Activated naive CD4-positive, alpha-beta T cell treated with anti-CD3 and anti-CD28 coated beads for 36 hours (primary cell): ENCODE results near the gene SCFD2. TPM values are rescaled to one million over a fixed set of nuclear protein-coding genes. Genes with fewer than 3 reads are reported as not detected.
"Not testable (repeated sequence)": the region's sequence is repeated elsewhere in the genome, so short reads cannot be mapped to it uniquely, and the experiment has no call there.

Experiments used
- CTCF ChIA-PET: fragments of 350-600 bp; sonication (Branson Sonifier 250); formaldehyde crosslinking; loops from one replicate; lab custom pipeline; 2021; ENCODE audit warnings: antibody characterized with exemption; lab: Charles Lee
- DNase-seq: peaks from one replicate; pipeline ENCODE4 v3.0.0-alpha.2; 2020
- H3K27ac Mint-ChIP-seq: one replicate; pipeline ENCODE4 v1.8.0; 2021; ENCODE audit warnings: mild to moderate bottlenecking, mixed read lengths
- H3K27me3 Mint-ChIP-seq: one replicate; pipeline ENCODE4 v1.8.0; 2021; ENCODE audit warnings: low read depth, mixed read lengths
- H3K36me3 Mint-ChIP-seq: one replicate; pipeline ENCODE4 v1.8.0; 2021; ENCODE audit warnings: low read depth, mixed read lengths
- H3K4me1 Mint-ChIP-seq: one replicate; pipeline ENCODE4 v1.8.0; 2021; ENCODE audit warnings: low read depth, mixed read lengths
- H3K4me3 Mint-ChIP-seq: one replicate; pipeline ENCODE4 v1.8.0; 2021; ENCODE audit warnings: mild to moderate bottlenecking, moderate library complexity, mixed read lengths
- H3K9me3 Mint-ChIP-seq: one replicate; pipeline ENCODE4 v1.8.0; 2021; ENCODE audit warnings: mixed read lengths
- intact Hi-C: fragments of 100-400 bp; cut with micrococcal nuclease; formaldehyde crosslinking; loops from one replicate; pipeline ENCODE4 v1.15.1; 2023
- total RNA-seq, 2 experiments: library from RNA; stranded (reverse); gene quantifications; one replicate each; pipeline ENCODE4 v1.2.3, GENCODE V29; 2021

Gene SCFD2
- total RNA-seq, 2 experiments from 2014 or later, result 14.3 to 15.1 TPM

- H3K4me1 Mint-ChIP-seq, result no peaks in the 10 kb centered on the region
Observed at GRCh38 chr4:53150631-53151488, 215.0 kb downstream of the SCFD2 start.

GRCh38 chr4:53147711-53148110 lies 218.2 kb downstream of the SCFD2 start:
- peaks cover 25% of the 10 kb centered on the region for H3K36me3 Mint-ChIP-seq
- no peaks in the 10 kb centered on the region for H3K9me3 Mint-ChIP-seq
- DNase-seq, result no peak
- H3K27ac Mint-ChIP-seq, result no peak overlapping the region
- peaks cover 4% of the 10 kb centered on the region for H3K4me1 Mint-ChIP-seq
- no peaks in the 10 kb centered on the region for H3K27me3 Mint-ChIP-seq
- CTCF ChIA-PET, result no interaction called here
- intact Hi-C loops, result no loop called here
- H3K4me3 Mint-ChIP-seq, result no peak overlapping the region

More at GRCh38 chr4:53150631-53151488, 215.0 kb downstream of the SCFD2 start:
- intact Hi-C loops, result no loop called here
- Mint-ChIP-seq H3K4me3 (no peak overlapping the region), H3K27ac (no peak overlapping the region), H3K36me3 (peaks cover 31% of the 10 kb centered on the region), H3K27me3 (no peaks in the 10 kb centered on the region), H3K9me3 (peaks cover 6% of the 10 kb centered on the region)
- DNase-seq, result no peak
- CTCF ChIA-PET, result no interaction called here

- CTCF ChIA-PET, result no interaction called here
- H3K36me3 Mint-ChIP-seq, result peaks cover 29% of the 10 kb centered on the region
- intact Hi-C loops, result no loop called here
Observed at GRCh38 chr4:53147197-53147596, 218.7 kb downstream of the SCFD2 start.

GRCh38 chr4:53141308-53141707 lies 224.6 kb downstream of the SCFD2 start:
- intact Hi-C loops, result no loop called here
- no peak overlapping the region for H3K27ac Mint-ChIP-seq
- DNase-seq, result no peak
- no peak overlapping the region for H3K4me3 Mint-ChIP-seq
- H3K27me3 Mint-ChIP-seq, result no peaks in the 10 kb centered on the region
- CTCF ChIA-PET, result no interaction called here
- H3K9me3 Mint-ChIP-seq, result no peaks in the 10 kb centered on the region
- peaks cover 27% of the 10 kb centered on the region for H3K4me1 Mint-ChIP-seq
- peaks cover 45% of the 10 kb centered on the region for H3K36me3 Mint-ChIP-seq

More at GRCh38 chr4:53147197-53147596, 218.7 kb downstream of the SCFD2 start:
- no peak overlapping the region for H3K27ac Mint-ChIP-seq
- H3K4me1 Mint-ChIP-seq, result peaks cover 4% of the 10 kb centered on the region
- H3K4me3 Mint-ChIP-seq, result no peak overlapping the region
- H3K27me3 Mint-ChIP-seq, result no peaks in the 10 kb centered on the region
- no peak for DNase-seq
- H3K9me3 Mint-ChIP-seq, result no peaks in the 10 kb centered on the region

- Mint-ChIP-seq H3K4me1 (peaks cover 29% of the 10 kb centered on the region), H3K36me3 (peaks cover 37% of the 10 kb centered on the region)
- CTCF ChIA-PET, H3K4me3 Mint-ChIP-seq, DNase-seq, H3K27ac Mint-ChIP-seq, H3K9me3 Mint-ChIP-seq, H3K27me3 Mint-ChIP-seq: not testable (repeated sequence)
- intact Hi-C loops, result loop anchor here (10.0 kb wide), 1 partner anchor 494 kb away; no protein-coding TSS in a partner anchor
Observed at GRCh38 chr4:53139256-53139655, 226.6 kb downstream of the SCFD2 start.

- DNase-seq, result no peak
- Mint-ChIP-seq H3K9me3 (peaks cover 9% of the 10 kb centered on the region), H3K36me3 (peaks cover 40% of the 10 kb centered on the region), H3K27me3 (no peaks in the 10 kb centered on the region), H3K4me1 (peaks cover 36% of the 10 kb centered on the region), H3K4me3 (no peak overlapping the region), H3K27ac (no peak overlapping the region)
- CTCF ChIA-PET, result no interaction called here
- intact Hi-C loops, result loop anchor here (1.0 to 10.0 kb wide), 2 partner anchors 24 to 493 kb away; no protein-coding TSS in a partner anchor
Observed at GRCh38 chr4:53137468-53137867, 228.4 kb downstream of the SCFD2 start.

GRCh38 chr4:53136954-53137353 lies 228.9 kb downstream of the SCFD2 start:
- H3K4me3 Mint-ChIP-seq, result no peak overlapping the region
- H3K27ac Mint-ChIP-seq, result no peak overlapping the region
- intact Hi-C loops, result loop anchor here (1.0 to 10.0 kb wide), 2 partner anchors 24 to 492 kb away; no protein-coding TSS in a partner anchor
- CTCF ChIA-PET, result no interaction called here
- H3K4me1 Mint-ChIP-seq, result peaks cover 40% of the 10 kb centered on the region
- DNase-seq, result peak; percentile 8
- no peaks in the 10 kb centered on the region for H3K27me3 Mint-ChIP-seq
- peaks cover 36% of the 10 kb centered on the region for H3K36me3 Mint-ChIP-seq
- peaks cover 9% of the 10 kb centered on the region for H3K9me3 Mint-ChIP-seq

- H3K27ac Mint-ChIP-seq, result peak overlapping the region; percentile 83
- intact Hi-C loops, result loop anchor here (1.0 to 10.0 kb wide), 6 partner anchors 19 to 932 kb away; partner anchors contain the start of genes CHIC2 and SCFD2
- H3K9me3 Mint-ChIP-seq, result peaks cover 9% of the 10 kb centered on the region
- DNase-seq, result peak; percentile 61
- H3K4me3 Mint-ChIP-seq, result no peak overlapping the region
- peaks cover 36% of the 10 kb centered on the region for H3K4me1 Mint-ChIP-seq
- CTCF ChIA-PET, result interaction anchor here (0.6 to 1.5 kb wide), 4 partner anchors 42 to 118 kb away, joined by 3 to 5 read pairs (median 4); no protein-coding TSS in a partner anchor
- H3K27me3 Mint-ChIP-seq, result no peaks in the 10 kb centered on the region
- H3K36me3 Mint-ChIP-seq, result peaks cover 26% of the 10 kb centered on the region
Observed at GRCh38 chr4:53132132-53132891, 233.5 kb downstream of the SCFD2 start.

- Mint-ChIP-seq H3K27me3 (no peaks in the 10 kb centered on the region), H3K4me1 (peaks cover 32% of the 10 kb centered on the region), H3K4me3 (no peak overlapping the region), H3K36me3 (peaks cover 30% of the 10 kb centered on the region), H3K9me3 (peaks cover 9% of the 10 kb centered on the region), H3K27ac (no peak overlapping the region)
- intact Hi-C loops, result loop anchor here (10.0 kb wide), 1 partner anchor 487 kb away; no protein-coding TSS in a partner anchor
- DNase-seq, result no peak
- CTCF ChIA-PET, result interaction anchor here (1.3 to 1.5 kb wide), 2 partner anchors 115 to 117 kb away, joined by 4 to 5 read pairs; no protein-coding TSS in a partner anchor
Observed at GRCh38 chr4:53131562-53131925, 234.3 kb downstream of the SCFD2 start.

- peaks cover 28% of the 10 kb centered on the region for H3K36me3 Mint-ChIP-seq
- no peaks in the 10 kb centered on the region for H3K27me3 Mint-ChIP-seq
- peaks cover 9% of the 10 kb centered on the region for H3K9me3 Mint-ChIP-seq
- H3K27ac Mint-ChIP-seq, result no peak overlapping the region
- intact Hi-C loops, result loop anchor here (10.0 kb wide), 1 partner anchor 486 kb away; no protein-coding TSS in a partner anchor
- H3K4me1 Mint-ChIP-seq, result peaks cover 30% of the 10 kb centered on the region
- CTCF ChIA-PET, result interaction anchor here (1.3 kb wide), 1 partner anchor 116 kb away, joined by 5 read pairs; no protein-coding TSS in a partner anchor
- H3K4me3 Mint-ChIP-seq, result no peak overlapping the region
- DNase-seq, result peak; percentile 6
Observed at GRCh38 chr4:53130896-53131561, 234.8 kb downstream of the SCFD2 start.

- Mint-ChIP-seq H3K27me3 (no peaks in the 10 kb centered on the region), H3K4me3 (no peak overlapping the region), H3K4me1 (peaks cover 25% of the 10 kb centered on the region), H3K27ac (no peak overlapping the region), H3K9me3 (peaks cover 6% of the 10 kb centered on the region), H3K36me3 (peaks cover 26% of the 10 kb centered on the region)
- intact Hi-C loops, result no loop called here
- CTCF ChIA-PET, result no interaction called here
- DNase-seq, result no peak
Observed at GRCh38 chr4:53128706-53129357, 237.0 kb downstream of the SCFD2 start.
